Suppressor macrophage (primary cell): ENCODE measurements around the gene MRPS17.
A peak's percentile ranks its signal among the peaks of the same experiment; 100 is the strongest.

Source experiments
- DNase-seq, 4 experiments: peaks; one replicate each; pipeline ENCODE4 v3.0.0-alpha.2; 2020 to 2022
- total RNA-seq, 17 experiments: gene quantifications; one replicate each; lab custom pipeline; 2026; ENCODE audit warnings: mixed read lengths in 6 of 17, inconsistent platforms in 3 of 17; lab: John Stamatoyannopoulos, UW

Gene MRPS17
- 0.62 to 5.8 (median 3.3) reads per million in 17 experiments for total RNA-seq

DNA sequence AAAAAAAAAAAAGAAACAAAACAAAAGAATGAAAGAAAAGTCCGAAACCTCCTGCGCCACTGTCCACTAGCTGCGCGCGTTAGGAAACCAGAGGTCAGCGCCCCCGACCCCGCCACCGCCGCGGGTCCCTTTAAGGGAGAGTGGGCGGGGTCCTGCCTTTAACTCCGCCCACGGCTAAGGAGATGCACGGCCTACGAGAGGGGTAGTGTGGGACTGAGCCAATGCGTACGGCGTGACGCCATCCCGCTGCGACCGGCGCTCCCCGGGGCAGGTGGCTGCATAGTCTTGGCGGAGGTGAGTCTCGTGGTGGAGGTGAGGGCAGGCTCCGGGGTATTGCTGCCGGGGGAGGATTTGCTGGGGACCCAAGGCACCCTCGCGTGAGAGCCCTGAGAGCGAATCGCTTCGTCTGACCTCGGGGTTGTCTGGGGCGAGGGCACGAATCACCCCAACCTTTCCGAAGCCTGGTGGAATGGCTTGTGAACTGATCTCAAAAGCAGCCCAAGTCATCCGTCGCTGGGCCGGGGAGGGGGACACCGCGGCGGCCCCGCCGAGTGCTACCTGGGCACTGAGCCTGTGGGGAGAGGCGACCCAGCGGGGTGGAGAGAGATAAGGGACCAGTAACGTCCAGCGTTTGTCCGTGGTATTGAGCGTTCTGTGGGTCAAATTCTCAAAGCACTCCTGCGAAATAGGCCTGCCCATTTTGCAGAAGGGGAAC is at the start of gene MRPS17:
Gene MRPS17, plus strand, starts transcription at position 241 of the 715 bp plus-strand sequence. CDS start 1,319 bp downstream, outside the sequence.
- peak; percentile 89 to 98 (median 95) for DNase-seq

DNA sequence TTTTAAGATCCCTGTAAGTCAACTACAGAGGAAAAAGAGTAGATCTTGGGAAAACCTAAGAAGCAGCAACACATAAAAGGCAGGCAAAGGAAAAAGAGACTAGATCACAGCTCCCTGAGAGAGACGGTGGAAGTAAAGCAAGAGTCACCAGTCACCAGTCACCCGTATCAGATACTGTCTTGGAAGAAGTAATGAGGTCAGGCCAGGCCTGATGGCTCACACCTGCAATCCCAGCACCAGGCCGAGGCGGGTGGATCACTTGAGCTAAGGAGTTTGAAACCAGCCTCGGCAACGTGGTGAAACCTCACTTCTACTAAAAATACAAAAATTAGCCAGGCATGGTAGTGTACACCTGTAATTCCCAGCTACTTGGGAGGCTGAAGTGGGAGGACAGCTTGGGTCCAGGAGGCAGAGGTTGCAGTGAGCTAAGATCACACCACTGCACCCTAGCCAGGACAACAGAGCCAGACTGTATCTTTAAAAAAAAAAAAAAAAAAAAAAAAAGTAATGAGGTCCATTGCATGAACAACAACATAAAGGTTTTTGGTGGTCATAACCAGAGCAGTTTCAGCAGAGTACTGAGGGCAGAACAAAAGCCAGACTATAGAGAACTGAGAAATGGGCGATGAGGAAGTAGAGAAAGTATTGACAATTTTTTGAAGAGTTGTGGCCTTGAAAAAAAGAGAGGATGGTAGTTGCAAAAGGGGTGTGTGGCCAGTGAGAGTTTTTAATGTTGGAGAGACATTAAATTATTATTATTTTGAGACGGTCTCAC is 47.5 kb upstream of the MRPS17 start:
- peak in 1 of 4 experiments; percentile 1 for DNase-seq

DNA sequence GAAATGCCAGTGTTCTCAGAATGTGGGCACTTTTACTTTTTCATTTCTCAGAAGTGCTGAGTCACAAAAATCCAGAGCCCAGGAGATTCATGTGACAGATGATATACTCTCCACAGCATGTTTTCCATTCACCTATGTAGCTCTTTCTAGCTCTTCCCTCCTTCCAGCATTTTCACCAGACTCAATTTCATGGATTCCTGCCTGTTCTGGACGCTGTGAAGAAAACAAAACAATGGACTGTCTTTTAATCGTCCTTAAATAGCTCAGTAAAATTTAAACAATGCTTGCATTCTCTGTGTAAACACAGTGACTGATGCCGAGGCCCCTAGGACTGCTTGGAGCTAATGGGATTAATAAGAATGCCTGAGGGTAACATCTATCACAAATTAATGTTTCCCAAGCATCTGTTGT is 38.9 kb upstream of the MRPS17 start:
- DNase-seq, result no peak

DNA sequence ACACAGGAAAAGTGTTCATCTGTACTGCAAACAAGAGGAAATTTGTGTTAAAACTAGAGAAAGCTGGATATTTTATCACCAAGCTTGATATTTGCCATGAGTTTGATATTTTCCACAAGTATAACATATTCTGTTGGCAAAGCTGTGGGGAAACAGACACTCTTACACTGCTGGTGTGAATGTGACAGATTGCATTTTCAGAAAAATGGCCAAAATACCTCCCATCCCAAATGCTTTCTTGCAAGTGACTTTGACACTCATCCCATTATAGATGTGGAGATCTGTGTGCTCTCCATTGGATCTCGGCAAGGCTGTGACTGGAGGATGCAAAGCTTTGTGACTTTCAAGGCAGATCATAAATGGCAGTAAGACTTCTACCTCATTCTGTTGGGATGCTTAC is 33.9 kb upstream of the MRPS17 start:
- no peak for DNase-seq

DNA sequence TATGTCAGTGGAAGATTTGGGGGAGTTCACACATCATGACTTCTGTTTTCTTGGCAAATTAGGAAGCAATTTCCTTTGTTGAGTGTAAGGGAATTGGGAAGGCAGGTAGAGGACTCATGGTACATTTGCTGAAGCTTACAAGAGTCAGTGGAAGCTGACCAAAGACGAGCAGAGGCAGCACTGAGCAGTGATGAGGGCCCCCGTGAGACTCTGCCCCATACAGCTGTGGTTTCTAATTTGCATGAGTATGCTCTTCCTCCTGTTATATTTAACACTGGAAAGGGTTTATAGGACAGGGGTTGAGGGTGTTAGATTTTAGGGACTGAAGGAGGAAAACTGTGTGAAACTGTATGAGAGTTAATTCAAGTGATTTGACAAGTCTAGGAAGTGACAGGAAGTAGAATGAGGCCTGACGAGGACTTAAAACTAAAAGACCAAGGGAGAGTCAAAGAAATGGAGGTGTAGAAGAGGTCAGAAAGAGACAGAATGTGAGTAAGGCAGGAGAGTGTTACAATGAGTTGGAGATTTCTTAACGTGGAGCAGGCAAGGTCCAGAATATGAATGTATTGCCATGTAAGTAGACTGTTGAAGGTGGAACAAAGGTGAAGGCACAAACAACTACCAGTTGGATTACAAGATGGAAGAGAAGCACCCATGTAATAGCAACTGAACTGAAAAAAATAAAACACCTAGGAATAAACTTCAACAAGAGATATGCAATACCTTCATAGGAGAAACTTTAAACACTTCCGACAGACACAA is 23.5 kb upstream of the MRPS17 start:
- DNase-seq, result no peak

DNA sequence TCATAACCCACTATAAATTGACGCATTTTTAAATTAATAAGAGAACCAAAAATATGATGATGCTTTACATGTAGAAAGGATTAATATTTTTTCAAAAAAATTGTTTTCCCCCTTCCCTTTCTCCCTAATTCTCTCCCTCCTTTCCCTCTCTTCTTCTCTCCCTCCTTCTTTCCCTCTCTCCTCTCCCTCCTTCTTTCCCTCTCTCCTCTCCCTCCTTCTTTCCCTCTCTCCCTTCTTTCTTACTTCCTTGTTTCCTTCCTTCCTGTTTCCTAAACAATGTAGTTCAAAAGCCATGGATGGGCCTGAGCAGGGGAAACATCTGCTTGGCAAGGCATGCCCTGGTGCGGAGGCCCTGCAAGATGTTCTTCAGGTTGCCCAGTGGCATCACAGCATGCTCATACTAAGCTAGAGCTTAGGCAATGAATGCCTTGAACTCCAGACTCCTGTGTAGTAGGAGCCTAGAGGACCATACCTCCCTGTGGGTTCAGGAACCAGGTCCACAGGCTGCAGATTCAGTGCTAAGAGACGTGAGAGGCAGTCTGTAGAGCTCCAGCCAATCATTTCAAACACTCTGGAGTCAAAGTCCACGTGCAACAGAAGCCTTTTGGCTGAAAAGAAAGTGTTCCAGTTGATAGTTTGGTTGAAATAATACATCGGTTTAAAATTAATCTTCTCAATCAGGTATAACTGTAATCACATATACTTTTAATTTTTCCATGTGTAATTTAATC is 20.1 kb upstream of the MRPS17 start:
- DNase-seq, result no peak

DNA sequence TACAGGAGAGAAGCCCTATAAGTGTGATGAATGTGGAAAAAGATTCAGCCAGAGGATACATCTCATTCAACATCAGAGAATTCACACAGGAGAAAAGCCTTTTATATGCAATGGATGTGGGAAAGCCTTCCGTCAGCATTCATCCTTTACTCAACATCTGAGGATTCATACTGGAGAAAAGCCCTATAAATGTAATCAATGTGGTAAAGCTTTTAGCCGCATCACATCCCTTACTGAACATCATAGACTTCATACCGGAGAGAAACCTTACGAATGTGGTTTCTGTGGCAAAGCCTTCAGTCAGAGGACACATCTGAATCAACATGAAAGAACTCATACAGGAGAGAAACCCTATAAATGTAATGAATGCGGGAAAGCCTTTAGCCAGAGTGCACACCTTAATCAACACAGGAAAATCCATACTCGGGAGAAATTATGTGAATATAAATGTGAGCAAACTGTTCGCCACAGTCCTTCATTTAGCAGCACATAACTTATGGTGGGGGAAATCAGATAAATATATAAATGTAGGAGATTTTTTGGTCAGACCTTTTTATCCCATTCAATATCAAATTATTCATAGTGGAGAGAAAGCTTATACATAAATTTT is 12.1 kb upstream of the MRPS17 start:
- no peak for DNase-seq

DNA sequence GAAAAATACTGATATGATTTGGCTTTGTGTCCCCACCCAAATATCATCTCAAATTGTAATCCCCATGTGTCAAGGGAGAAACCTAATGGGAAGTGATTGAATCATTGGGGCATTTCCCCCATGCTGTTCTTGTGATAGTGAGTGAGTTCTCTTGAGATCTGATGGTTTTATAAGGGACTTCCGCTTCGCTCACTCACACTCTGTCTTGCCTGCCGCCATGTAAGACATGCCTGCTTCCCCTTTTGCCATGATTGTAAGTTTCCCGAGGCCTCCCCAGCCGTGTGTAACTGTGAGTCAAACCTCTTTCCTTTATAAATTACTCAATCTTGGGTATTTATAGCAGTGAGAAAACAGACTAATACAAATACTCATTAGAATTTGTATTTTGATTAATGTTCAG is 5.1 kb upstream of the MRPS17 start:
- DNase-seq, result no peak

DNA sequence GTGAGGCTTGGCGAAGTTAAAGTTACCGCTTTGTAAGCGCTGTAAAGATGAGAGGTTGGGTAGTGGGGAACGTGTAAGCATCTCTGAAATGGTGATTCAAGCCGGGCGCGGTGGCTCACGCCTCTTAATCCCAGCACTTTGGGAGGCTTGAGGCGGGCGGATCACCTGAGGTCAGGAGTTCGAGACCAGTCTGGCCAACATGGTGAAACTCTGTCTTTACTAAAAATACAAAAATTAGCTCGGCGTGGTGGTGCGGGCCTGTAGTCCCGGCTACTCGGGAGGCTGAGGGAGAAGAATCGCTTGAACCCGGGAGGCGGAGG is 635 bp downstream of the MRPS17 start:
- DNase-seq, result peak in 1 of 4 experiments; percentile 23

DNA sequence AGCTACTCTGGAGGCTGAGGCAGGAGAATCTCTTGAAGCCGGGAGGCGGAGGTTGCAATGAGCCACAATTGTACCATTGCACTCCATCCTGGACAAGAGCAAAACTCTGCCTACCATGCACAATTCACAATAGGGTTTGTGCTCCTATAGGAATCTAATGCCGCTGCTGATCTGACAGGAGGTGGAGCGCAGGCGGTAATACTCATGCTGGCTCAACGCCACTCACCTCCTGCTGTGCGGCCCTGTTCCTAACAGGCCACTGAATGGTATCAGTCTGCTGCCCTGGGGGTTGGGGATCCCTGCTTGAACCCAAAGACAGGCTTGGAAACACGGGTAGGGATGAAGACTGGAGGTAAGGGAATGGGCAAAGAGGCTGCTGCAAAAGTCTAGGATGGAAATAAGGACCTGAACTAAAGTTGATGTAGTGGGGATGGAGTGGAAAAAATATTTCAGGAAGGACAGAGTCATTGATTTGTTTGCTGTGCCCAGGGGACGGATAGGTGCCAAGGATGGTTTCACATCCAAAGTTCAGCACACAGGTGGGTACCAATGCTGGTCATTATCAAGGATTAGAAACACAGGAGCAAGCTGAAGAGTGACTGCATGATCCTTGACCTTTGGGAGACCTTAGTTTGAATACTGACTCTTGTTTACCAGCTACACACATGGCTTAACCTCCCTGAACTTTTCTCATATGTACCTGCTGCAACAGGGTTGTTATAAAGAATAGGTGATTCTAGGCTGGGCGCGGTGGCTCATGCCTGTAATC is 2.2 kb downstream of the MRPS17 start:
- DNase-seq, result no peak

DNA sequence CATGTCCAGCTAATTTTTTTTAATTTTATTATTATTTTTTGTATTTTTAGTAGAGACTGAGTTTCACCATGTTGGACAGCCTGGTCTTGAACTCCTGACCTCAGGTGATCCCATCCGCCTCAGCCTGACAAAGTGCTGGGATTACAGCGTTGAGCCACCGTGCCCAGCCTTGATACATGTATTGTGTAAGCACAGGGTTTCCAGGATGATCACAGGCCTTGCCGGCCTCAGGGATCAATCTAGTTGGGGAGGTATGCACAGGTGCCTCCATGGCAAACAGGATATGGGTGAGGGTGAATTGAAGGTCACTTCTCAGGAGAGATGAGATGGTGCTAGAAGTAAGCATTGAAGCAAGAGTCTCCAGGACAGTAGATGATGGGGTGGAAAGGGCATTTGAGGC is 5.5 kb downstream of the MRPS17 start:
- no peak for DNase-seq

DNA sequence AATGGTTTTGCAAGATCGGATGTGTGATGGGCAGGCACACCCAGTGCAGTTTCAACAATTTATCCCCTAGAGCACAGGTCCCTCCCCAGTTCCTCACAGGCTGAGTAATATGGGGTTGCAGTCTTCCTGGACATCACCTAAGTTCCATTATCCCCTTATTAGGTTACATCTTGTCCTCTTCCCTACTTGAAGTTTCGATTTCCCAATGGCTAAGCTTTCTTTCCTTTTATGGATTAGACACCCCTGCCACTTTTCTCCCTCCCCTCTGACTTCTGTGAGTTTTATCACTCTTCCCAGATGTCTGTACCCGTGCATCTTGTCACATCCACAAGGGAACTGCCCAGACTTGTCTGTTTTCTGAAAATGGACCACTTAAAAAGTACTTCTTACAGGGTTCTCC is 10.3 kb downstream of the MRPS17 start:
- DNase-seq, result no peak

DNA sequence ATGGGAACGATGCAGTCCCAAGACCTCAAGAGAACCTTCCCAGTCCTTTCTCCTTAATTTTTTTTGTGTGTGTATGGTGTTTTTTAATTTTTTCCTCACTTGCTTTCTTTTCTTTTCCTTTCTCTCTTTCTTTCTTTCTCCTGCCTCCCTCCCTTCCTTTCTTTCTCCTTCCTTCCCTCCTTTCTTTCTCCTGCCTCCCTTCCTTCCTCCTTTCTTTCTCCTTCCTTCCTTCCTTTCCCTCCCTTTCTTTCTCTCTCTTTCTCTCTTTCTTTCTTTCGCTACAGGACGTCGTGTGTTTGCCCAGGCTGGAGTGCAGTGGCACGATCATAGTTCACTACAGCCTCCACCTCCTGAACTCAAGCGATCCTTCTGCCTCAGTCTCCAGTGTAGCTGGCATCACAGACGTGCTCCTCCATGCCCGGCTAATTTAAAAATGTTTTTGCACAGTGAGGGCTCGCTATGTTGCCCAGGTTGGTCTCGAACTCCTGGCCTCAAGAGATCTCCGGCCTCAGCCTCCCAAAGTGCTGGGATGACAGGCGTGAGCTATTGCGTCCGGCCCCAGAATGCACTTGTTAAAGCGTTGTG is 12.0 kb downstream of the MRPS17 start:
- no peak for DNase-seq

DNA sequence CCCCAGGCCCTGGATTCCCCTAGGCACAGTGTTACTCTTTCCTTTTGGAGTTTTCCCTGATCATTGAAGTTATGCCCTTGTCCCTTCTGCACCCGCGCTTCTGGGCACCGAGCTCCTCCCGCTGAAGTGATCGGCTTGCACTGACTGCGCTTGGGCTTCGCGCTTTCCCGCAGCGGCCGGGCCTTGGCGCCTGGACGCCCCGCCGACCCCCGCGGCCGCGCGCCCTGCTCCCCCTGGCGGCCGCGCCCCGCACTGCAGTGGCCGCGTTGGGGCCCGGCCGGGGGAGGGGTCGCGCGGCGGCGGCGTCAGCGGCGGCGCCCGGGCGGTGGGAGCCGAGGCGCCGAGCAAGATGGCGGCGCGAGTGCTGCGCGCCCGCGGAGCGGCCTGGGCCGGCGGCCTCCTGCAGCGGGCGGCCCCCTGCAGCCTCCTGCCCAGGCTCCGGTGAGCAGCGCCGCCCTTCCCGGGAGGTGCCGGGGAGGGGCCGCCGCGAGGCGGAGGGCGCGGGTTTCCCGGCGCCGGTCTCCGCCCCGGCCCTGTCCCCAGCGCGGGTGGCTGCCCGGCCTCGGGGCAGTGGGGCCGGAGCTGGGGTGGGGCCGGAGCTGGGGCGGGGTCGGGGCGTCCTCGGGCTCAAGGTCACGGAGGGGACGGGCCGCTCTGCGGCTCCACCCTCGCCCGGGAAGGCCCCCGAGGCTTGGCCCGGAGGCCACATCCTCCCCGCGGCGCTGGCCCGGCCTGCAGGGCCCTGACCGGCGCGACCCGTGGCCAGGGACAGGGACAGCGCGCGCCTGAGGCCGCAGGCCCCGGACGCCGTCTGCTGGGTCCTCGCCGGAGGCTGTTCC is 12.8 kb downstream of the MRPS17 start, which contains the start of gene NIPSNAP2:
Gene NIPSNAP2, plus strand, starts transcription at position 325 of the 839 bp plus-strand sequence. Its CDS starts 25 bp downstream, at position 350.
- peak; percentile 92 to 97 (median 96) for DNase-seq

DNA sequence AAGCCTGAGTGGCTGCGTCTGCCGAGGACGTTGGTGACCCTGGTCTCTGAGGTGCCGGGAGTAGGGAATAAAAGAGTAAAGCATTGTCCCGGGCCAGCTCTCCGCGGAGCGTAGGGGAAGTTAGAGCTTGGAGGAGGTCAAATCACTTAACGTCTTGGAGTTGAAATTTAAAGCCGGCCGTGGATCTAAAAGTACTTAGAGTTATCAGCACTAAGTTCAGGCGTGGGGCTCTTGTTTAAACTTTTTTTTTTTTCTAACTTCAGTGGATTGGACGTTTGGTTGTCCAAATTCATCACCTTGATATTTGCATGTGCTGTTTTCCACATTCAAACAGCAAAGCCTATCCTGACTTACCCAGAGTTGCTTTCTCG is 13.4 kb downstream of the MRPS17 start:
- DNase-seq, result no peak

DNA sequence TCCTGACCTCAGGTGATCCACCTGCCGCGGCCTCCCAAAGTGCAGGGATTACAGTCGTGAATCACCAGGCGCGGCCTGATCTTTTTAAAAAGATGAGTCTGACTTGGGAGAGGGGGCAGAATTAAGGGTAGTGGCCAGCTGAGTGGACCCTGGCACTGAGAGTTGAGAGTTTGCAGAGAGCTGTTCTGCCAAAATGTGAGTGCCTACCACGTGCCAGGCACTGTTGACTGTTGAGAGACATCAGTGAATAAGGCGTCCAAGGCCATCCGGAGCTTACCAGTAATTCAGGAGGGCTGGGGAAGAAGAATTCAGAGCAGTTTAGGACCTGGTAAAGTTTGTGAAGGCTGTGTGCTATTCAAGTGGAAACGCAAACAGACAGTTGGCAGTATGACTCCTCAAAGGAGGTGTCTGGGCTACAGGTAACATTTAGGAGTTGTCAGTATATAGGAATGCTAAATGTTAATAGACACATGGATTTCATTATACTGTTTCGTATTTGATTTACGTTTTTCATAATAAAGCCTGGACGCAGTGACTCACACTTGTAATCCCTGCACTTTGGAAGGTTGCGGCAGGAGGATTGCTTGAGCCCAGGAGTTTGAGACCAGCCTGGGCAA is 14.2 kb downstream of the MRPS17 start:
- no peak for DNase-seq

DNA sequence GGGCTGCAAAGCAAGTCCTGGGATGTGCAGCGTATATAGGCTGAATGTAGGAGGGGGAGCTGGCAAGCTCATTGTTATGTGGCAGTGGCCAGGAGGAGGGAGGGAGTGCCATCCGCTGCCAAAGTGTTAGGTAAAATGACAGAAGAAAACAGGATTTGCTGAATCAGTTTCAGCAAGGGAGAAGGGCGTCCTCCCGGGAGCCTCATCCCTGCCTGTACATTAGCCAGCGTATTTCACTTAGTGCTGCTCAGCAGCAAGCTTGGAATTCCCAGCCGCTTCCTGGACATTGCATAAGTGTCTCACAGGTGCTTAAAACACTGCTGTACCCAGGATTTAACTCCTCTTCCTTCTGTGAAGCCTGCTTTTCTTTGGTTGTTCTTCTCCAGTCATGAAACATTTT is 15.2 kb downstream of the MRPS17 start:
- no peak for DNase-seq

DNA sequence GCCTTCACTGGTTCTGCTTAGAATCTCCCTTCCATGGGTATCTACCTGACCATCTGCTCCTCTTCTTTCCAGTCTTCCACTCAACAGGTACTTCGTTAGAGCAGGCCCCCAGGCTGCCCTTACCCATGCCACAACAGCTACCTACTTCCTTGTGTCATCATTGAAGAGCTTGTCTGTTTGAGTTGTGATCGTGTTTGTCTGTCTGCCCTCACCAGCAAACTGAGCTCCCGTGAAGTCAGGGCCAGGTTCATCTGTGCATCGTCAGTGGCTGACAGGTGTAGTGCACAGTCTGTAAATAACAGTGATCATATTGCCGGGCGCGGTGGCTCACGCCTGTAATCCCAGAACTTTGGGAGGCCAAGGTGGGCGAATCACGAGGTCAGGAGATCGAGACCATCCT is 17.7 kb downstream of the MRPS17 start:
- no peak for DNase-seq

DNA sequence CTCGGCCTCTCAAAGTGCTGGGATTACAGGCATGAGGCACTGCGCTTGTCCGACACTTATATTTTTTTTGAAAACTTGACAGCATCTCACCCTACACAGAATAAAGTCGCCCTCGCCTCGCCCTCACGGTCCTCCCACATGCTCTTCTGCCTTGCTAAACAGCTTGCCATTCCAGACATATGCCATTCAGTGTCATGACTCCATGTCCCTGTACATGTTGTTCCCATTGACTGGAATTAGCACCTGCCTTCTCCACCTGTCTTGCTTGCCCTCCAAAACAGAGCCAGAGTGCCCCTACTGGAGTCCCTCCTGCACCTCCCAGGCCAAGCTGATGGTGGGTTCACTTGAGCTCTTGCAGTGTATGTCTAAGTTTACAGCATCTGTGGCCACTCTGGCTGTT is 18.9 kb downstream of the MRPS17 start:
- DNase-seq, result no peak

DNA sequence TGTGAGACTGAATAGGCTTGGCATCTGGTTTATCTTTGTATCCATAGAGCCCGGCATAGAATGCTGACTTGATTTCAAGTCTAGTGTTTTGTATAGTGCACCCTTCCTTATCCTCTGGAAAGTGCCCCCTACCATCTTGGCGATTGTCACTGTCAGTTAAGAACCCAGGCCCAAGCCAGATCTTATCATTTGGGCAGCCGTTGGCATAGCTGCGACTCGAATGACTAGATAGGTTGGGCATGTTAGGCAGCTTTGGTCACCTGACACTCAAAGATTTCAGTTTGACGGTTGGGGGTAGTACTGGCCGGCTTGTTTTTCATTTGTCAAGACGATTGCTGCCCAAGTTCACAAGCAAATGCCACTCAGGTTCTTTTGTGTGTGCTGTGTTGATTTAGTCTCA is 19.3 kb downstream of the MRPS17 start:
- DNase-seq, result no peak
